ENCODE results near the gene C20orf202.

DNA sequence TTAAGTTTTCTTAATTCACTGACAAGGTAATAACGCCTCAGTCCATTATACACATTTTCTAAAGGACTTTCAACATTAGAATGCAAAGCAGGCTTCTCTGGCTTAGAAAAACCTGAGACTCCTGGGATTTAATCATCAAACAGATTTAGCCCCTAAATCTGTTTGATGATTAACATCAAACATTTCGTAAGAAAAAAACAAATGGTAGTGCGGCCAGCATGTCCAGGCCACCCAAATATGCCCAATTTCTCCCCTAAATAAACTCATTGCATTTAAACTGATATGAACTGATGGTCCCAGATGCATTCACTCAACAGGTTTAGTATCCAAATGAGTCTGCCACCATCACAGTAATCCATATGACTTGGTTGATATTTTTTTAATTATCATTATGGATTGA lies 24.6 kb upstream of the C20orf202 start:
- no peak for TF ChIP-seq EP300 (IDR thresholded peaks at IDR 0.05; ENCODE audit: borderline replicate concordance in 1 of 2, low read depth in 1 of 2, low read length in 1 of 2)
- no peak for TF ChIP-seq EZH2phosphoT487 (IDR thresholded peaks at IDR 0.05; ENCODE audit: borderline replicate concordance, low read depth)
- TF ChIP-seq JUND (IDR thresholded peaks at IDR 0.05), result no peak
- TF ChIP-seq, protein P1, sequence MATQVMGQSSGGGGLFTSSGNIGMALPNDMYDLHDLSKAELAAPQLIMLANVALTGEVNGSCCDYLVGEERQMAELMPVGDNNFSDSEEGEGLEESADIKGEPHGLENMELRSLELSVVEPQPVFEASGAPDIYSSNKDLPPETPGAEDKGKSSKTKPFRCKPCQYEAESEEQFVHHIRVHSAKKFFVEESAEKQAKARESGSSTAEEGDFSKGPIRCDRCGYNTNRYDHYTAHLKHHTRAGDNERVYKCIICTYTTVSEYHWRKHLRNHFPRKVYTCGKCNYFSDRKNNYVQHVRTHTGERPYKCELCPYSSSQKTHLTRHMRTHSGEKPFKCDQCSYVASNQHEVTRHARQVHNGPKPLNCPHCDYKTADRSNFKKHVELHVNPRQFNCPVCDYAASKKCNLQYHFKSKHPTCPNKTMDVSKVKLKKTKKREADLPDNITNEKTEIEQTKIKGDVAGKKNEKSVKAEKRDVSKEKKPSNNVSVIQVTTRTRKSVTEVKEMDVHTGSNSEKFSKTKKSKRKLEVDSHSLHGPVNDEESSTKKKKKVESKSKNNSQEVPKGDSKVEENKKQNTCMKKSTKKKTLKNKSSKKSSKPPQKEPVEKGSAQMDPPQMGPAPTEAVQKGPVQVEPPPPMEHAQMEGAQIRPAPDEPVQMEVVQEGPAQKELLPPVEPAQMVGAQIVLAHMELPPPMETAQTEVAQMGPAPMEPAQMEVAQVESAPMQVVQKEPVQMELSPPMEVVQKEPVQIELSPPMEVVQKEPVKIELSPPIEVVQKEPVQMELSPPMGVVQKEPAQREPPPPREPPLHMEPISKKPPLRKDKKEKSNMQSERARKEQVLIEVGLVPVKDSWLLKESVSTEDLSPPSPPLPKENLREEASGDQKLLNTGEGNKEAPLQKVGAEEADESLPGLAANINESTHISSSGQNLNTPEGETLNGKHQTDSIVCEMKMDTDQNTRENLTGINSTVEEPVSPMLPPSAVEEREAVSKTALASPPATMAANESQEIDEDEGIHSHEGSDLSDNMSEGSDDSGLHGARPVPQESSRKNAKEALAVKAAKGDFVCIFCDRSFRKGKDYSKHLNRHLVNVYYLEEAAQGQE (IDR thresholded peaks at IDR 0.05; ENCODE audit: low read depth, low read length), result no peak
- TF ChIP-seq CHD2 (IDR thresholded peaks at IDR 0.05; ENCODE audit: low read length, partially characterized antibody), result no peak
- TF ChIP-seq RCOR1 (IDR thresholded peaks at IDR 0.05; ENCODE audit: low read length), result no peak
- no peak for TF ChIP-seq GABPA (IDR thresholded peaks at IDR 0.05; ENCODE audit: low read depth)
- TF ChIP-seq, protein P2, sequence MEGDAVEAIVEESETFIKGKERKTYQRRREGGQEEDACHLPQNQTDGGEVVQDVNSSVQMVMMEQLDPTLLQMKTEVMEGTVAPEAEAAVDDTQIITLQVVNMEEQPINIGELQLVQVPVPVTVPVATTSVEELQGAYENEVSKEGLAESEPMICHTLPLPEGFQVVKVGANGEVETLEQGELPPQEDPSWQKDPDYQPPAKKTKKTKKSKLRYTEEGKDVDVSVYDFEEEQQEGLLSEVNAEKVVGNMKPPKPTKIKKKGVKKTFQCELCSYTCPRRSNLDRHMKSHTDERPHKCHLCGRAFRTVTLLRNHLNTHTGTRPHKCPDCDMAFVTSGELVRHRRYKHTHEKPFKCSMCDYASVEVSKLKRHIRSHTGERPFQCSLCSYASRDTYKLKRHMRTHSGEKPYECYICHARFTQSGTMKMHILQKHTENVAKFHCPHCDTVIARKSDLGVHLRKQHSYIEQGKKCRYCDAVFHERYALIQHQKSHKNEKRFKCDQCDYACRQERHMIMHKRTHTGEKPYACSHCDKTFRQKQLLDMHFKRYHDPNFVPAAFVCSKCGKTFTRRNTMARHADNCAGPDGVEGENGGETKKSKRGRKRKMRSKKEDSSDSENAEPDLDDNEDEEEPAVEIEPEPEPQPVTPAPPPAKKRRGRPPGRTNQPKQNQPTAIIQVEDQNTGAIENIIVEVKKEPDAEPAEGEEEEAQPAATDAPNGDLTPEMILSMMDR (IDR thresholded peaks at IDR 0.05), result no peak
- TF ChIP-seq POLR2AphosphoS5 (IDR thresholded peaks at IDR 0.05; ENCODE audit: low read depth, low read length), result no peak

Data from SK-N-SH (cell line).